A172 (cell line): ENCODE data around the gene ANTXR1. TPM values are rescaled to one million over a fixed set of nuclear protein-coding genes. Genes with fewer than 3 reads are reported as not detected.
A peak's percentile ranks its signal among the peaks of the same experiment; 100 is the strongest.

Source experiments
- DNase-seq: peaks from one replicate; pipeline ENCODE4 v3.0.0-alpha.2; 2015; ENCODE audit warnings: low spot score
- total RNA-seq: library from RNA; depleted of rRNA; stranded (reverse); fragments of >200 nt; shearing (Covaris generic); gene quantifications from 2 replicates; pipeline ENCODE4 v1.2.3, GENCODE V29; 2014

The ANTXR1 gene
- total RNA-seq, 1 experiment from 2014 or later = 83.5 TPM

- DNase-seq = no peak
Measured at GRCh38 chr2:69133898-69134297, 120.9 kb downstream of the ANTXR1 start.

- DNase-seq = no peak
Measured at GRCh38 chr2:69134306-69134945, 121.4 kb downstream of the ANTXR1 start.

- peak; percentile 92 for DNase-seq
Measured at GRCh38 chr2:69138247-69138772, 125.3 kb downstream of the ANTXR1 start.

GRCh38 chr2:69138793-69139459, 125.9 kb downstream of the ANTXR1 start:
- peak; percentile 84 for DNase-seq

GRCh38 chr2:69139778-69140670, 127.0 kb downstream of the ANTXR1 start:
- DNase-seq = no peak

- DNase-seq = no peak
Measured at GRCh38 chr2:69141061-69141460, 128.1 kb downstream of the ANTXR1 start.

- peak; percentile 67 for DNase-seq
Measured at GRCh38 chr2:69143748-69144360, 130.9 kb downstream of the ANTXR1 start.

GRCh38 chr2:69145204-69145603, 132.2 kb downstream of the ANTXR1 start:
- no peak for DNase-seq

GRCh38 chr2:69147841-69148533, 135.0 kb downstream of the ANTXR1 start:
- DNase-seq = no peak

GRCh38 chr2:69149631-69150215, 136.7 kb downstream of the ANTXR1 start:
- DNase-seq = peak; percentile 41

GRCh38 chr2:69151931-69152330, 139.0 kb downstream of the ANTXR1 start:
- no peak for DNase-seq

- DNase-seq = no peak
Measured at GRCh38 chr2:69152847-69153583, 140.0 kb downstream of the ANTXR1 start.

- DNase-seq = no peak
Measured at GRCh38 chr2:69154106-69154505, 141.1 kb downstream of the ANTXR1 start.

- no peak for DNase-seq
Measured at GRCh38 chr2:69156624-69157023, 143.6 kb downstream of the ANTXR1 start.

- DNase-seq = no peak
Measured at GRCh38 chr2:69157441-69157840, 144.5 kb downstream of the ANTXR1 start.

- peak; percentile 39 for DNase-seq
Measured at GRCh38 chr2:69159986-69160385, 147.0 kb downstream of the ANTXR1 start.

- DNase-seq = no peak
Measured at GRCh38 chr2:69162057-69162456, 149.1 kb downstream of the ANTXR1 start.

GRCh38 chr2:69163109-69163508, 150.1 kb downstream of the ANTXR1 start:
- DNase-seq = peak; percentile 92

- no peak for DNase-seq
Measured at GRCh38 chr2:69163556-69163955, 150.6 kb downstream of the ANTXR1 start.
